A549 (cell line): Measurements from ENCODE around the gene WDR70.

Experiments used
- CEBPB ChIP-seq, 2 experiments: fragments of >200 bp in 1 of 2; sonication (Bioruptor Twin) in 1 of 2; formaldehyde crosslinking in 1 of 2; IDR thresholded peaks; 2 replicates each; pipeline ENCODE4 v1.6.1; 2012 to 2016
- EHMT2 ChIP-seq: fragments of 200-600 bp; sonication (generic); IDR thresholded peaks from 2 replicates; pipeline ENCODE4 v1.6.1; 2016; ENCODE audit warnings: antibody characterized with exemption, low read depth, mild to moderate bottlenecking, moderate library complexity
- EP300 ChIP-seq, 2 experiments: fragments of >200 bp; sonication (Bioruptor Twin); formaldehyde crosslinking; IDR thresholded peaks; 2 replicates in 1 of 2; 3 replicates in 1 of 2; pipeline ENCODE4 v1.6.1; 2016 to 2017
- HMGXB4 ChIP-seq: fragments of 250-450 bp; sonication (Bioruptor Pico); IDR thresholded peaks from 2 replicates; pipeline ENCODE4 v1.5.0; 2021; ENCODE audit warnings: mild to moderate bottlenecking, moderate library complexity, borderline replicate concordance
- MAX ChIP-seq: IDR thresholded peaks from 2 replicates; pipeline ENCODE4 v1.6.1; 2012
- NPAS2 ChIP-seq: fragments of 250-450 bp; sonication (Bioruptor Pico); IDR thresholded peaks from 2 replicates; pipeline ENCODE4 v1.8.0; 2022; ENCODE audit warnings: mild to moderate bottlenecking, moderate library complexity, borderline replicate concordance
- POLR2A ChIP-seq: IDR thresholded peaks from 2 replicates; pipeline ENCODE4 v1.6.1; 2012; ENCODE audit warnings: mild to moderate bottlenecking, low read length
- POLR2AphosphoS2 ChIP-seq: conservative IDR thresholded peaks from 2 replicates; pipeline ENCODE4 v1.6.1; 2012; ENCODE audit warnings: low read length, improper control_type of control experiment, inconsistent platforms
- RAD21 ChIP-seq, 2 experiments: fragments of >200 bp in 1 of 2; sonication (Bioruptor Twin) in 1 of 2; formaldehyde crosslinking in 1 of 2; IDR thresholded peaks in 1 of 2; conservative IDR thresholded peaks in 1 of 2; 2 replicates in 1 of 2; 3 replicates in 1 of 2; pipeline ENCODE4 v1.6.1; 2012 to 2018; ENCODE audit warnings: inconsistent platforms in 1 of 2
- SMC3 ChIP-seq: fragments of >200 bp; sonication (Bioruptor Twin); formaldehyde crosslinking; IDR thresholded peaks from 3 replicates; pipeline ENCODE4 v1.6.1; 2018; ENCODE audit warnings: inconsistent platforms
- TF ChIP-seq, protein P1 (sequence below): fragments of >200 bp; sonication (Bioruptor Twin); formaldehyde crosslinking; IDR thresholded peaks from 3 replicates; pipeline ENCODE4 v1.5.1; 2016

DNA sequence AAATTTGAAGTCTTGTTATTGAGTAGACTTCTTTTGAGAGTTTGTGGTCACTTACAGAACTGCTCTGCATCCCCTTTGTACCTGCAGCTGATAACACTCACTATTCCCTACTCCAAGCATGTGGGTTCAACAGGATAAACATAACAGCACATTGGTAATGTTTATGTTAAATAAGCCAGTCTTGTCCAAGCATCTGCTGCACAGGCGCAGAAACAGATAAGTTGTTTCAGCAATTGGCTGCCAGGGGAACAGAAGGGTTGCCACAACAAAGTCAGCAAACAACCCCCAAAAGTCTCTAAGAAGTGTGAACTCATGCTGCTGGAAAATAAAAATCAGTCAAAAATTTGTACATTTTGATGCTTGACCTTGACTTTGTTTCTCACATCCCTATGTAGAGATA lies 286.2 kb downstream of the WDR70 start:
- no peak for TF ChIP-seq RAD21 (conservative IDR thresholded peaks at IDR 0.05 in 1 of 2, IDR thresholded peaks at IDR 0.05 in 1 of 2)
- TF ChIP-seq CEBPB (IDR thresholded peaks at IDR 0.05): no peak
- TF ChIP-seq, protein P1, sequence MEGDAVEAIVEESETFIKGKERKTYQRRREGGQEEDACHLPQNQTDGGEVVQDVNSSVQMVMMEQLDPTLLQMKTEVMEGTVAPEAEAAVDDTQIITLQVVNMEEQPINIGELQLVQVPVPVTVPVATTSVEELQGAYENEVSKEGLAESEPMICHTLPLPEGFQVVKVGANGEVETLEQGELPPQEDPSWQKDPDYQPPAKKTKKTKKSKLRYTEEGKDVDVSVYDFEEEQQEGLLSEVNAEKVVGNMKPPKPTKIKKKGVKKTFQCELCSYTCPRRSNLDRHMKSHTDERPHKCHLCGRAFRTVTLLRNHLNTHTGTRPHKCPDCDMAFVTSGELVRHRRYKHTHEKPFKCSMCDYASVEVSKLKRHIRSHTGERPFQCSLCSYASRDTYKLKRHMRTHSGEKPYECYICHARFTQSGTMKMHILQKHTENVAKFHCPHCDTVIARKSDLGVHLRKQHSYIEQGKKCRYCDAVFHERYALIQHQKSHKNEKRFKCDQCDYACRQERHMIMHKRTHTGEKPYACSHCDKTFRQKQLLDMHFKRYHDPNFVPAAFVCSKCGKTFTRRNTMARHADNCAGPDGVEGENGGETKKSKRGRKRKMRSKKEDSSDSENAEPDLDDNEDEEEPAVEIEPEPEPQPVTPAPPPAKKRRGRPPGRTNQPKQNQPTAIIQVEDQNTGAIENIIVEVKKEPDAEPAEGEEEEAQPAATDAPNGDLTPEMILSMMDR: no peak
- no peak for TF ChIP-seq SMC3
- TF ChIP-seq MAX: no peak
- no peak for TF ChIP-seq EP300 (IDR thresholded peaks at IDR 0.05)
- no peak for TF ChIP-seq EHMT2
- TF ChIP-seq POLR2A: no peak
- no peak for TF ChIP-seq POLR2AphosphoS2
- TF ChIP-seq NPAS2: no peak
- no peak for TF ChIP-seq HMGXB4 (CRISPR knock-in tag)
